ENCODE data around the gene ABCA2. TPM values are rescaled to one million over a fixed set of nuclear protein-coding genes. Genes with fewer than 3 reads are reported as not detected.

ABCA2 gene
- total RNA-seq, 1 experiment from 2014 or later = 22.6 TPM

GRCh38 chr9:136982232-136983051 lies 45.6 kb downstream of the ABCA2 start, which contains the start of gene LCNL1:
TSS of gene LCNL1 (plus strand) at chr9:136982993. CDS start at chr9:136983587, 594 bp downstream.
- H3K27me3 ChIP-seq (replicated peaks; ENCODE audit: control insufficient read depth, insufficient read depth, low read length) = no peaks in the 10 kb centered on the region
- ChIA-PET CTCF (no interaction called here), POLR2A (no interaction called here)
- H3K9me3 Mint-ChIP-seq (ENCODE audit: unreplicated experiment) = no peaks in the 10 kb centered on the region
- H3K36me3 Mint-ChIP-seq (ENCODE audit: insufficient read depth, unreplicated experiment) = no peaks in the 10 kb centered on the region
- no peak within 1 kb of the TSS for H3K27ac Mint-ChIP-seq (ENCODE audit: unreplicated experiment)
- DNase-seq = no peak
- H3K27me3 Mint-ChIP-seq (ENCODE audit: insufficient read depth, unreplicated experiment) = no peaks in the 10 kb centered on the region
- H3K4me3 ChIP-seq (ENCODE audit: low read depth, low read length) = no peak within 1 kb of the TSS
- no peaks in the 10 kb centered on the region for H3K9me3 ChIP-seq
- intact Hi-C loops (cut with micrococcal nuclease; ENCODE audit: unreplicated experiment) = no loop called here
- H3K4me1 ChIP-seq = no peaks in the 10 kb centered on the region
- H3K4me1 Mint-ChIP-seq (ENCODE audit: low read depth, unreplicated experiment) = no peaks in the 10 kb centered on the region
- H3K36me3 ChIP-seq (ENCODE audit: control insufficient read depth, insufficient read depth, low read length) = no peaks in the 10 kb centered on the region
- no TSS peak for BruUV-seq (replicated peaks)
- H3K4me3 Mint-ChIP-seq (ENCODE audit: unreplicated experiment) = no peak within 1 kb of the TSS
- TF ChIP-seq, protein P1, sequence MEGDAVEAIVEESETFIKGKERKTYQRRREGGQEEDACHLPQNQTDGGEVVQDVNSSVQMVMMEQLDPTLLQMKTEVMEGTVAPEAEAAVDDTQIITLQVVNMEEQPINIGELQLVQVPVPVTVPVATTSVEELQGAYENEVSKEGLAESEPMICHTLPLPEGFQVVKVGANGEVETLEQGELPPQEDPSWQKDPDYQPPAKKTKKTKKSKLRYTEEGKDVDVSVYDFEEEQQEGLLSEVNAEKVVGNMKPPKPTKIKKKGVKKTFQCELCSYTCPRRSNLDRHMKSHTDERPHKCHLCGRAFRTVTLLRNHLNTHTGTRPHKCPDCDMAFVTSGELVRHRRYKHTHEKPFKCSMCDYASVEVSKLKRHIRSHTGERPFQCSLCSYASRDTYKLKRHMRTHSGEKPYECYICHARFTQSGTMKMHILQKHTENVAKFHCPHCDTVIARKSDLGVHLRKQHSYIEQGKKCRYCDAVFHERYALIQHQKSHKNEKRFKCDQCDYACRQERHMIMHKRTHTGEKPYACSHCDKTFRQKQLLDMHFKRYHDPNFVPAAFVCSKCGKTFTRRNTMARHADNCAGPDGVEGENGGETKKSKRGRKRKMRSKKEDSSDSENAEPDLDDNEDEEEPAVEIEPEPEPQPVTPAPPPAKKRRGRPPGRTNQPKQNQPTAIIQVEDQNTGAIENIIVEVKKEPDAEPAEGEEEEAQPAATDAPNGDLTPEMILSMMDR (IDR thresholded peaks at IDR 0.05; ENCODE audit: insufficient read depth in 1 of 2, low read depth in 1 of 2, low read length in 1 of 2, severe bottlenecking in 1 of 2, unreplicated experiment in 1 of 2) = no peak

DNA sequence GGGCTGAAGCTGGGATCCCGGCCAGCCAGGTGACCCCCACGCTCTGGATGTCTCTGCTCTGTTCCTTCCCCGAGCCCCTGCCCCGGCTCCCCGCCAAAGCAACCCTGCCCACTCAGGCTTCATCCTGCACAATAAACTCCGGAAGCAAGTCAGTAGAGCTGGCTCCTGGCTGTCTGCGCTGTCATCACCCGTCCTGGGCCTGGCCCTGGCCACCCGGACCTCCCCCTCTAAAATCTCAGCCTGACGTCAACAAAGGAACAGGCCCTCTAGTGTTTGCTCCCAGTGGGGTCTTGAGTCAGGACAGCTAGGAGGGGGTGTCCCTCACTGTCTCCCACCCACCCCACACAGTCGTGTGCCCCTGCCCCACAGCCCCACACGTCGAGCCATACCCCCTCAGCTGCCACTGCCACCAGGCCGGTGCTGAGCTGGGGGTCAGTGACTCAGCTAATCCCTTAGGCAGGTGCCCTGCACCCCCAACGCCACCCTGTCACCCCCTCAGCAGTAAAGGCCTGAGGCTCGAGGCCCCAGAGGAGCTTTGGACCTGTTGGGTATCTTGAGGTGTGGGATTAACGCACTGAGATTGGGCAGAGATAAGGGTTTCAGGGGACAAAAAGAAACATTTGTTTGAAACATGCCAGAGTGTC lies 46.3 kb downstream of the ABCA2 start:
- TF ChIP-seq, protein P1 (IDR thresholded peaks at IDR 0.05; ENCODE audit: insufficient read depth in 1 of 2, low read depth in 1 of 2, low read length in 1 of 2, severe bottlenecking in 1 of 2, unreplicated experiment in 1 of 2) = no peak
- no TSS peak for BruUV-seq (replicated peaks)
- Histone ChIP-seq H3K4me3 (ENCODE audit: low read depth, low read length) (no peak overlapping the region), H3K9me3 (no peaks in the 10 kb centered on the region), H3K27me3 (replicated peaks; ENCODE audit: control insufficient read depth, insufficient read depth, low read length) (no peaks in the 10 kb centered on the region), H3K36me3 (ENCODE audit: control insufficient read depth, insufficient read depth, low read length) (no peaks in the 10 kb centered on the region), H3K4me1 (no peaks in the 10 kb centered on the region)
- ChIA-PET POLR2A (no interaction called here), CTCF (interaction anchor here (0.6 kb wide), 1 partner anchor 601 kb away, joined by 3 read pairs; no protein-coding TSS in a partner anchor)
- intact Hi-C loops (cut with micrococcal nuclease; ENCODE audit: unreplicated experiment) = no loop called here
- Mint-ChIP-seq H3K4me1 (ENCODE audit: low read depth, unreplicated experiment) (no peaks in the 10 kb centered on the region), H3K27me3 (ENCODE audit: insufficient read depth, unreplicated experiment) (no peaks in the 10 kb centered on the region), H3K4me3 (ENCODE audit: unreplicated experiment) (no peak overlapping the region), H3K27ac (ENCODE audit: unreplicated experiment) (no peak overlapping the region), H3K9me3 (ENCODE audit: unreplicated experiment) (no peaks in the 10 kb centered on the region), H3K36me3 (ENCODE audit: insufficient read depth, unreplicated experiment) (no peaks in the 10 kb centered on the region)
- no peak for DNase-seq

DNA sequence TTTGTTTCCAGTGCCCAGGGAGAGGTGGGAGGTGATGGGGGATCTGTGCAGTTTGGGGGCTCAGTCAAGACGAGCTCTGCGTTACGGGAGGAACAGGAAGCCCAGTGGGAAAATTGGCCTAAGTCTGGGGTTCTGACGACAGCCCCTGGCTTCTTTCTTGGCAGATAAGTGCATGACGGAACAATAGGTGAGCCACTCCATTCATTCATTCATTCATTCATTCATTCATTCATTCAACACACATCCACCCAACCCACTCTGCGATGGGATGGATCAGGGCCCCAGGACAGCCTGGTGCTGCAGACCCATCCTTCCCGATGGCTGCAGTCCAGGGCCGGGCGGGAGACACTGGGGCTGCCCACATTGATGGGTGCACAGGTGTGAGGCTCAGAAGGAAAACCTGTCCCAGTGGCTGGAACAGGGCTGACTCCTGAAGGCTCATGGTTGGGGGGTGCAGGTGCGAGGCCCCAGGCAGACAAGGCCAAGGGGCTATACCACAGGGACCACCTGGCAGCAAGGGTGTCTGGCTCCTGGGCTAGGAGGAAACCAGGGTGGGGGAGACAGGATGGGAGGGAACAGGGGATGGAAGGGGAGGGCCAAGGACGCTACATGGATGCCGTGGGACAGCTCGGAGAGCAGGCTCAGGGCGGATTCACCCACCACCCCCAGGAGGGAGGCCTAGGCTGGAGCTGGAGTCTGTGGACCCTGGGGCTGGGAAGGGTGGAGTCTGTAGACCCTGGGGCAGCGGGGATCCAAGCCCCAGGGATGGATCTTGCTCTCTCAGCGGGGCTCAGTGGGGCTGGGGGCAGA lies 47.2 kb downstream of the ABCA2 start:
- Histone ChIP-seq H3K27me3 (replicated peaks; ENCODE audit: control insufficient read depth, insufficient read depth, low read length) (no peaks in the 10 kb centered on the region), H3K9me3 (no peaks in the 10 kb centered on the region), H3K36me3 (ENCODE audit: control insufficient read depth, insufficient read depth, low read length) (no peaks in the 10 kb centered on the region), H3K4me1 (no peaks in the 10 kb centered on the region), H3K4me3 (ENCODE audit: low read depth, low read length) (no peak overlapping the region)
- H3K27me3 Mint-ChIP-seq (ENCODE audit: insufficient read depth, unreplicated experiment) = no peaks in the 10 kb centered on the region
- H3K36me3 Mint-ChIP-seq (ENCODE audit: insufficient read depth, unreplicated experiment) = no peaks in the 10 kb centered on the region
- no peaks in the 10 kb centered on the region for H3K9me3 Mint-ChIP-seq (ENCODE audit: unreplicated experiment)
- TF ChIP-seq, protein P1 (IDR thresholded peaks at IDR 0.05; ENCODE audit: insufficient read depth in 1 of 2, low read depth in 1 of 2, low read length in 1 of 2, severe bottlenecking in 1 of 2, unreplicated experiment in 1 of 2) = no peak
- intact Hi-C loops (cut with micrococcal nuclease; ENCODE audit: unreplicated experiment) = no loop called here
- DNase-seq = no peak
- BruUV-seq (replicated peaks) = no TSS peak
- no peaks in the 10 kb centered on the region for H3K4me1 Mint-ChIP-seq (ENCODE audit: low read depth, unreplicated experiment)
- no peak overlapping the region for H3K4me3 Mint-ChIP-seq (ENCODE audit: unreplicated experiment)
- H3K27ac Mint-ChIP-seq (ENCODE audit: unreplicated experiment) = no peak overlapping the region
- ChIA-PET CTCF (interaction anchor here (0.6 kb wide), 1 partner anchor 600 kb away, joined by 3 read pairs; no protein-coding TSS in a partner anchor), POLR2A (no interaction called here)

All from Caco-2 (cell line).